ENCODE data around the gene DPH5. TPM values are rescaled to one million over a fixed set of nuclear protein-coding genes. Genes with fewer than 3 reads are reported as not detected.

Gene DPH5
- total and polyA plus RNA-seq, 2 of the 4 experiments (the other 2 are of a cell fraction), result 32.3 to 42.0 TPM

GRCh38 chr1:101060992-101061391 is 35.4 kb upstream of the DPH5 start:
- H2BK15ac ChIP-seq (ENCODE audit: low read depth, low read length), result no peak overlapping the region
- H3K56ac ChIP-seq (ENCODE audit: extremely low read depth, insufficient read depth, low read length), result no peak overlapping the region
- H3K14ac ChIP-seq (replicated peaks; ENCODE audit: low read depth, low read length), result no peak overlapping the region
- H3K9ac ChIP-seq (ENCODE audit: low read depth, low read length), result no peak overlapping the region
- H2AFZ ChIP-seq (replicated peaks; ENCODE audit: low read length, poor library complexity), result no peak overlapping the region
- no peak overlapping the region for H3K18ac ChIP-seq (ENCODE audit: low read depth, low read length)
- H3K79me1 ChIP-seq (ENCODE audit: low read depth in 1 of 2, low read length in 2 of 2), result no peaks in the 10 kb centered on the region; a peak in 1 of 4 replicates
- dilution Hi-C loops (cut with HindIII; ENCODE audit: low sequenced_read_pairs, unreplicated experiment), result no loop called here
- DNase-seq, result no peak
- H3K27me3 ChIP-seq (ENCODE audit: control insufficient read depth, insufficient read depth, low read length), result no peaks in the 10 kb centered on the region
- H4K5ac ChIP-seq (ENCODE audit: low read depth, low read length), result no peak overlapping the region
- H2BK5ac ChIP-seq (ENCODE audit: low read depth, low read length, poor library complexity, severe bottlenecking), result no peak overlapping the region
- in situ Hi-C loops (cut with MboI; ENCODE audit: low sequenced_read_pairs), result no loop called here
- H2BK20ac ChIP-seq (ENCODE audit: low read depth, low read length), result no peak overlapping the region
- no TSS peak for BruUV-seq (replicated peaks)
- no peak overlapping the region for H3K27ac ChIP-seq (ENCODE audit: insufficient read depth, low read length)
- H4K20me1 ChIP-seq (ENCODE audit: insufficient read depth, low read length), result no peaks in the 10 kb centered on the region
- H2AK5ac ChIP-seq (ENCODE audit: low read depth, low read length), result no peak overlapping the region
- no peak overlapping the region for H2AK9ac ChIP-seq (replicated peaks; ENCODE audit: low read depth, low read length, poor library complexity)
- POLR2A ChIA-PET (ENCODE audit: unreplicated experiment), result interaction anchor here (0.6 kb wide), 1 partner anchor 234 kb away, joined by 3 read pairs; no protein-coding TSS in a partner anchor
- H3K4me3 ChIP-seq (ENCODE audit: insufficient read depth, low read depth, low read length), result no peak overlapping the region
- intact Hi-C loops (cut with micrococcal nuclease), result no loop called here
- H3K9me3 ChIP-seq (ENCODE audit: control insufficient read depth, insufficient read depth, low read length), result no peaks in the 10 kb centered on the region
- no peak overlapping the region for H2BK120ac ChIP-seq (ENCODE audit: low read depth, low read length)
- TF ChIP-seq FOS (IDR thresholded peaks at IDR 0.05; ENCODE audit: low read depth, low read length), result no peak
- TF ChIP-seq MXI1 (IDR thresholded peaks at IDR 0.05; ENCODE audit: borderline replicate concordance, low read depth, low read length), result no peak
- TF ChIP-seq POLR2A (IDR thresholded peaks at IDR 0.05; ENCODE audit: low read depth, low read length), result no peak
- no peak for TF ChIP-seq SMC3 (IDR thresholded peaks at IDR 0.05; ENCODE audit: low read depth, low read length)
- no peak for TF ChIP-seq MAFK (IDR thresholded peaks at IDR 0.05; ENCODE audit: low read depth, low read length)
- no peak for TF ChIP-seq MAZ (IDR thresholded peaks at IDR 0.05; ENCODE audit: borderline replicate concordance, low read depth, low read length)
- TF ChIP-seq RFX5 (IDR thresholded peaks at IDR 0.05; ENCODE audit: low read depth, low read length), result no peak
- TF ChIP-seq RCOR1 (IDR thresholded peaks at IDR 0.05; ENCODE audit: insufficient replicate concordance, low read length), result no peak
- TF ChIP-seq CHD1 (IDR thresholded peaks at IDR 0.05; ENCODE audit: low read depth, low read length), result no peak
- no peak for TF ChIP-seq NFE2L2 (IDR thresholded peaks at IDR 0.05; ENCODE audit: low read depth, low read length)
- TF ChIP-seq CEBPB (IDR thresholded peaks at IDR 0.05; ENCODE audit: low read depth, low read length), result no peak
- no peak for TF ChIP-seq RAD21 (IDR thresholded peaks at IDR 0.05; ENCODE audit: low read length)
- no peak for TF ChIP-seq CTCF (conservative IDR thresholded peaks at IDR 0.05; ENCODE audit: low read depth, low read length)
- no peak for TF ChIP-seq BHLHE40 (IDR thresholded peaks at IDR 0.05; ENCODE audit: low read depth, low read length)
- no peak for TF ChIP-seq ELK1 (IDR thresholded peaks at IDR 0.05; ENCODE audit: borderline replicate concordance, low read depth, low read length)
- TF ChIP-seq USF2 (IDR thresholded peaks at IDR 0.05; ENCODE audit: low read depth, low read length), result no peak
- CTCF ChIA-PET, result no interaction called here
- no peak overlapping the region for H3K23ac ChIP-seq (ENCODE audit: low read depth, low read length)
- no peaks in the 10 kb centered on the region for H3K36me3 ChIP-seq (ENCODE audit: control insufficient read depth, insufficient read depth, low read length)
- no peak overlapping the region for H3K4me2 ChIP-seq (ENCODE audit: low read depth, low read length)
- H4K91ac ChIP-seq (ENCODE audit: insufficient read depth, low read depth, low read length), result no peak overlapping the region
- H3K4ac ChIP-seq (ENCODE audit: low read depth, low read length), result no peak overlapping the region
- no peaks in the 10 kb centered on the region for H3K4me1 ChIP-seq (ENCODE audit: control insufficient read depth, insufficient read depth, low read length)
- no peaks in the 10 kb centered on the region for H3K9me1 ChIP-seq (ENCODE audit: insufficient read depth, low read length)
- H4K8ac ChIP-seq (ENCODE audit: low read depth in 2 of 2, low read length in 2 of 2), result no peak overlapping the region
- no peak for ATAC-seq (ENCODE audit: low read depth)
- no CpG with 5 or more reads among the region's 1 CpG for WGBS, 2 experiments (ENCODE audit: extremely low coverage in 2 of 2, insufficient read length in 1 of 2)
